A549 (cell line): ENCODE data around the gene RFX1.

Source experiments
- CTCF ChIP-seq: fragments of >200 bp; sonication (Bioruptor Twin); formaldehyde crosslinking; IDR thresholded peaks from 3 replicates; pipeline ENCODE4 v1.5.1; 2016
- HOXA7 ChIP-seq: fragments of 250-450 bp; sonication (Bioruptor Pico); IDR thresholded peaks from 2 replicates; pipeline ENCODE4 v1.5.0; 2020; ENCODE audit warnings: mild to moderate bottlenecking, moderate library complexity
- RAD21 ChIP-seq, 2 experiments: fragments of >200 bp in 1 of 2; sonication (Bioruptor Twin) in 1 of 2; formaldehyde crosslinking in 1 of 2; IDR thresholded peaks in 1 of 2; conservative IDR thresholded peaks in 1 of 2; 2 replicates in 1 of 2; 3 replicates in 1 of 2; pipeline ENCODE4 v1.6.1; 2012 to 2018; ENCODE audit warnings: inconsistent platforms in 1 of 2
- TF ChIP-seq, protein P1 (sequence below): fragments of 200-600 bp; sonication (generic); IDR thresholded peaks from 2 replicates; pipeline ENCODE4 v1.6.1; 2016; ENCODE audit warnings: antibody characterized with exemption, mild to moderate bottlenecking, moderate library complexity

- TF ChIP-seq CTCF = no peak
- no peak for TF ChIP-seq RAD21 (conservative IDR thresholded peaks at IDR 0.05 in 1 of 2, IDR thresholded peaks at IDR 0.05 in 1 of 2)
- TF ChIP-seq, protein P1, sequence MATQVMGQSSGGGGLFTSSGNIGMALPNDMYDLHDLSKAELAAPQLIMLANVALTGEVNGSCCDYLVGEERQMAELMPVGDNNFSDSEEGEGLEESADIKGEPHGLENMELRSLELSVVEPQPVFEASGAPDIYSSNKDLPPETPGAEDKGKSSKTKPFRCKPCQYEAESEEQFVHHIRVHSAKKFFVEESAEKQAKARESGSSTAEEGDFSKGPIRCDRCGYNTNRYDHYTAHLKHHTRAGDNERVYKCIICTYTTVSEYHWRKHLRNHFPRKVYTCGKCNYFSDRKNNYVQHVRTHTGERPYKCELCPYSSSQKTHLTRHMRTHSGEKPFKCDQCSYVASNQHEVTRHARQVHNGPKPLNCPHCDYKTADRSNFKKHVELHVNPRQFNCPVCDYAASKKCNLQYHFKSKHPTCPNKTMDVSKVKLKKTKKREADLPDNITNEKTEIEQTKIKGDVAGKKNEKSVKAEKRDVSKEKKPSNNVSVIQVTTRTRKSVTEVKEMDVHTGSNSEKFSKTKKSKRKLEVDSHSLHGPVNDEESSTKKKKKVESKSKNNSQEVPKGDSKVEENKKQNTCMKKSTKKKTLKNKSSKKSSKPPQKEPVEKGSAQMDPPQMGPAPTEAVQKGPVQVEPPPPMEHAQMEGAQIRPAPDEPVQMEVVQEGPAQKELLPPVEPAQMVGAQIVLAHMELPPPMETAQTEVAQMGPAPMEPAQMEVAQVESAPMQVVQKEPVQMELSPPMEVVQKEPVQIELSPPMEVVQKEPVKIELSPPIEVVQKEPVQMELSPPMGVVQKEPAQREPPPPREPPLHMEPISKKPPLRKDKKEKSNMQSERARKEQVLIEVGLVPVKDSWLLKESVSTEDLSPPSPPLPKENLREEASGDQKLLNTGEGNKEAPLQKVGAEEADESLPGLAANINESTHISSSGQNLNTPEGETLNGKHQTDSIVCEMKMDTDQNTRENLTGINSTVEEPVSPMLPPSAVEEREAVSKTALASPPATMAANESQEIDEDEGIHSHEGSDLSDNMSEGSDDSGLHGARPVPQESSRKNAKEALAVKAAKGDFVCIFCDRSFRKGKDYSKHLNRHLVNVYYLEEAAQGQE = no peak
- TF ChIP-seq HOXA7 (CRISPR knock-in tag) = no peak
Observed at GRCh38 chr19:13995017-13995728, 10.9 kb downstream of the RFX1 start.
